Measurements from ENCODE around the gene PAPSS2.
"Not testable (repeated sequence)": the region's sequence is repeated elsewhere in the genome, so short reads cannot be mapped to it uniquely, and the experiment has no call there.

The PAPSS2 gene

DNA sequence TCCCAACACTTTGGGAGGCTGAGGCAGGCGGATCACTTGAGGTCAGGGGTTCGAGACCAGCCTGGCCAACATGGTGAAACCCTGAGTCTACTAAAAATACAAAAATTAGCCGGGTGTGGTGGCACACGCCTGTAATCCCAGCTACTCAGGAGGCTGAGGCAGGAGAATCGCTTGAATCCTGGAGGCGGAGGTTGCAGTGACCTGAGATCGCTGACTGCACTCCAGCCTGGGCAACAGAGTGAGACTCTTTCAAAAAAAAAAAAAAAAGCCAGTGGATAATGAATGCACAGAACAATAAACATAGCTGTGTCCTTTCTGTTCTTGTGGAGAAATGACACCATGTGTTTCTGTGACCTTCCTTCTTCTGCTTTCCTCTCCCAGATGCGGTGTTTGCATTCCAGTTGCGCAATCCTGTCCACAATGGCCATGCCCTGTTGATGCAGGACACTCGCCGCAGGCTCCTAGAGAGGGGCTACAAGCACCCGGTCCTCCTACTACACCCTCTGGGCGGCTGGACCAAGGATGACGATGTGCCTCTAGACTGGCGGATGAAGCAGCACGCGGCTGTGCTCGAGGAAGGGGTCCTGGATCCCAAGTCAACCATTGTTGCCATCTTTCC is 83.4 kb downstream of the PAPSS2 start:
- in situ Hi-C loops (cut with MboI; ENCODE audit: low sequenced_read_pairs), result not testable (repeated sequence)

DNA sequence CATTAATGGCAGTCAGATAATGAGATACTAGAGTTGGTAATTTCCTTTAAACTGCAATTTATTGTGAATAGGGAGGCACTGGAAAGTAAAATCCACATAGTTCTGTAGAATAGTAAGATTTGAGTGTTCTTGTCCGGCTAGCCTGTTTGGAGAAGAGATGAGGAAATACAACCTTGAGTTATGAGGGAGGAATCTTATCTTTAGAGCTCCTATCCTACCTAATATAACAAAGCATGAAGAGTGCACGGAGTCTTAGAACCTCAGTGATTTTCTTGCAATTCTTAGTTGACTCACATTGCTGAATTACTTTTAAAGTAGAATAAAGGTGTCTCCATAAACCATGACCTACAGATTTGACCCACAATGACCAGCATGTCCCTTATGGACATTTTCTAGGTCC is 84.9 kb downstream of the PAPSS2 start:
- in situ Hi-C loops (cut with MboI; ENCODE audit: low sequenced_read_pairs), result no loop called here

GRCh38 chr10:87746911-87747310 is 87.2 kb downstream of the PAPSS2 start:
- in situ Hi-C loops (cut with MboI; ENCODE audit: low sequenced_read_pairs), result no loop called here

DNA sequence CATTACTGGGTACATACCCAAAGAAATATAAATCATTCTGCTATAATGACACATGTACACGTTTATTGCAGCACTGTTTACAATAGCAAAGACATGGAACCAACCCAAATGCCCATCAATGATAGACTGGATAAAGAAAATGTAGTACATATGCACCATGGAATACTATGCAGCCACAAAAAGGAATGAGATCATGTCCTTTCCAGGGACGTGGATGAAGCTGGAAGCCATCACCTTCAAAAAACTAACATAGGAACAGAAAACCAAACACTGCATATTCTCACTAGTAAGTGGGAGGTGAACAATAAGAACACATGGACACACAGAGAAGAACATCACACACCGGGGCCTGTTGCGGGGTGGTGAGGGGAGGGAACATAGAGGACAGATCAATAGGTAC is 88.6 kb downstream of the PAPSS2 start:
- in situ Hi-C loops (cut with MboI; ENCODE audit: low sequenced_read_pairs), result not testable (repeated sequence)

- in situ Hi-C loops (cut with MboI; ENCODE audit: low sequenced_read_pairs), result no loop called here
Measured at GRCh38 chr10:87750001-87750671, 90.5 kb downstream of the PAPSS2 start.

DNA sequence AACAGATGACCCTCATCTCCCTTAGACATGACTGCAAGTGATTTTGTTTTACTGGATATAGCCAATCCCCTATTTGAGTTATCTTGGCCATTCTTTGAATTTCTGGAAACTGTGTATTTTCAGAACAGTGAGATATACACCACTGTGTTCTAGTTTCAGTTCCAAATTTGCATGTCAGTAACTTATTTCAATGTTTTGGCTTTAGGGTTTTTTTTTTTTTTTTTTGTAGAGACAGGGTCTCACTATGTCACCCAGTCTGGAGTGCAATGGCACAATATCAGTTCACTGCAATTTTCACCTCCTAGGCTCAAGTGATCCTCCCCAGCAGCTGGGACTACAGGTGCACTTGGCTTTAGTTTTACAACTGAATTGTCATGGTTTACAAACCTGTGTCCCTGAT is 91.1 kb downstream of the PAPSS2 start:
- in situ Hi-C loops (cut with MboI; ENCODE audit: low sequenced_read_pairs), result no loop called here

DNA sequence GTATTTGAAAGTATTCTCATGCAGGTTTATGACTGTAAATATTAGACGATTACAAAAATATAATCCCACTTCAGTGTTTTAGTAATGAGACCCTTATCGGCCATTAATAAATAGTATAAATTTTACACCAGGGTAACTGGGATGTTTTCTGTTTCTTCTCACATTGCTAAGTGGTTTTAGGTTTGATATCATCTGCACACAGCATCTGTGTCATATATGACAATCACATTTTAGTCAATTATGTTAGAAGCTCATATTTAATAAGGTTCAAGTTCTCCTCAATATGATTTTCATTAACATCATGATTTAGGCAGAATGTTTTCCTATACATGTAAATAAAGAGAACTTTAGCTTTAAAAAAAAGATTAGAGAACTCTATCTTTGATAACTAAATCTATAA is 91.6 kb downstream of the PAPSS2 start:
- in situ Hi-C loops (cut with MboI; ENCODE audit: low sequenced_read_pairs), result no loop called here

GRCh38 chr10:87752566-87752965 is 92.9 kb downstream of the PAPSS2 start:
- in situ Hi-C loops (cut with MboI; ENCODE audit: low sequenced_read_pairs), result no loop called here

DNA sequence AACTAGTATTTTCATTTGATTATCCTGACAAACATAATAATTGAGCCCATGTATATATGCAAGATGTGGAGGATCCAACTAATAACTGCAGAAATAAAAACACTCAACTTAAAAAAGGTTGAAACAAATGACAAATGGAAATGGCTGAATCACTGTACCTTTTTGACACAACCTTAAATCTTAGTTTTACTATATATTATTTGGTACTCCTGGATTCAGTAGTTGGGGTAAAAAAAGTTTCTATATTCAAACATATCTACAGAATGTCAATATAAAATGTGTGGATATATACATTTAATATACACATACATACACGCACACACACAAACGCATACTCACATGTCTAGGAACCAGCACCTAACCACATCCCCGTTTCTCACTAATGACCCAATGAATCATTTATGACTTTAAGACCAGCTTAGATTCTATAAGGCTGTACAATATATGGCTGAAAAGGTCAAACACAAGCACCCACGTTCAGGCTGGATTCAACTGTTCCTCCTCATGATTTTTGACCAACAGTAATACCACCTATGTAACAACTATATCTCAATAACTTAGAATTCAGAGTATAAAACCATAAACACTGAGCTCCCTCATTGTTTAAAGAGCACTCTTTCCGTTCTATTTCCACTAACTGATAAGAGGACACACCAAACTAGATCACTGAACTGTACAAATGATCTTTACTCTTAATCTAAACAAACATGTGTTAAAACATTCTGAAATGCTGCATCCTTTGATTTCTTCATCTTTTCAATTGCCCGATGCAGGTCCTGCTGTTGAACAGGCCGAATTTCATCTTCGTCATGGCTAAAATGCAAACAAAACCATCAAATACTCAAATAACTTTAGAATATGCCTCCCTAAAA is 94.6 kb downstream of the PAPSS2 start:
- in situ Hi-C loops (cut with MboI; ENCODE audit: low sequenced_read_pairs), result no loop called here

- in situ Hi-C loops (cut with MboI; ENCODE audit: low sequenced_read_pairs), result no loop called here
Measured at GRCh38 chr10:87757685-87758084, 98.0 kb downstream of the PAPSS2 start.

GRCh38 chr10:87759551-87759950 is 99.9 kb downstream of the PAPSS2 start:
- in situ Hi-C loops (cut with MboI; ENCODE audit: low sequenced_read_pairs), result no loop called here

DNA sequence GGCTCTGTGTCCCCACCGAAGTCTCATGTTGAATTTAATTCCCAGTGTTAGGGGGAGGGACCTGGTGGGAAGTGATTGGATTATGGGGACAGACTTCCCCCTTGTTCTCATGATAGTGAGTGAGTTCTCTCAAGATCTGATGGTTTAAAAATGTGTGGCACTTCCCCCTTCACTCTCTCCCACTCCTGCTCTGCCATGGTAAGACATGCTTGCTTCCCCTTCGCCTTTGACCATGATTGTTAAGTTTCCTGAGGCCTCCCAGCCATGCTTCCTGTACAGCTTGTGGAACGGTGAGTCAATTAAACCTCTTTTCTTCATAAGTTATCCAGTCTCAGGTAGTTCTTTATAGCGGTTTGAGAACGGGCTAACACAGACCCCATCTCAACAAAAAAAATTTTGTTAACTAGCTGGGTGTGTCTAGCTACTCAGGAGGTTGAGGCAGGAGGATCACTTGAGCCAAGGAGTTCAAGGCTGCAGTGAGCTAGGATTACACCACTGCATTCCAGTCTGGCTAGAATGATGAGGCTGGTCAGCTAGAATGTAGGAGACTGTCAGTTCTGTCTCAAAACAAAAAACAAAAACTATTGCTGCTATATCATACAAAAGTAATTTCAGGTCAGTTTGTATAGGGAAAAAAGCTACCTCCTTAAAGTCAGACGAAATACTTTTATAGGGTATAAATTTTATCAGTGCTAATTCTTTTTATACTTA is 100.7 kb downstream of the PAPSS2 start:
- in situ Hi-C loops (cut with MboI; ENCODE audit: low sequenced_read_pairs), result no loop called here

DNA sequence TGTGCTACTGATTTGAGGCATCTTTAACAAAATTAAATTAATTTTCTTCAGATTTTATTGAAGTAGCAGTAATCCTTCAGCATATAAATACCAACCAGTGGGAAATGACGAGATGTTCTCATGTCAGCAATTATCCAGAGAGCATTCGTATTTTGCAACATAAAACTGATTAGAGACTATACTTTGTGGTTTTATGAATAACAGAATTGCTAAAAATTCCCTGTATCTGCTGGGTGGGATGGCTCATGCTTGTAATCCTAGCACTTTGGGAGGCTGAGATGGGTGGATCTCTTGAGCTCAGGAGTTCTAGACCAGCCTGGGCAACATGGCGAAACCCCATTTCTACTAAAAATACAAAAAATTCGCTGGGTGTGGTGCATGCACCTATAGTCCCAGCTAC is 101.5 kb downstream of the PAPSS2 start:
- in situ Hi-C loops (cut with MboI; ENCODE audit: low sequenced_read_pairs), result no loop called here

DNA sequence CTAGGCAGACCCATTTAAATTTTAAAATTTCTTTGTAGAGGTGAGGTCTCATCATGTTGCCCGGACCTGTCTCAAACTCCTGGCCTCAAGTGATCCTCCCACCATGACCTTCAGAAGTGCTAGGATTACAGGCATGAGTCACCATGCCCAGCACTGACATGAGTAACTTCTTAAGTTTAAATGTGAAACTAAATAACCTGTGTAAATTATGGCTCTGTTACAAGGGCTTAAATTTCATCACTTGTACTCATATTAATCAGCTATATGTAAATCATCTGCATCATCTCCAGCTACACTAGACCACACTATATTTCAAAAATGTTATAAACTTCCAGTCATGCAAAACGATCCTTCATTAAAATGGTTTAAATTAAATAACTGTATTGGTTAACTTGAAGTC is 102.2 kb downstream of the PAPSS2 start:
- in situ Hi-C loops (cut with MboI; ENCODE audit: low sequenced_read_pairs), result no loop called here

GRCh38 chr10:87763086-87763861 is 103.6 kb downstream of the PAPSS2 start:
- in situ Hi-C loops (cut with MboI; ENCODE audit: low sequenced_read_pairs), result no loop called here

- in situ Hi-C loops (cut with MboI; ENCODE audit: low sequenced_read_pairs), result no loop called here
Measured at GRCh38 chr10:87764072-87764934, 104.6 kb downstream of the PAPSS2 start.

GRCh38 chr10:87765666-87766376 is 106.1 kb downstream of the PAPSS2 start:
- in situ Hi-C loops (cut with MboI; ENCODE audit: low sequenced_read_pairs), result no loop called here

DNA sequence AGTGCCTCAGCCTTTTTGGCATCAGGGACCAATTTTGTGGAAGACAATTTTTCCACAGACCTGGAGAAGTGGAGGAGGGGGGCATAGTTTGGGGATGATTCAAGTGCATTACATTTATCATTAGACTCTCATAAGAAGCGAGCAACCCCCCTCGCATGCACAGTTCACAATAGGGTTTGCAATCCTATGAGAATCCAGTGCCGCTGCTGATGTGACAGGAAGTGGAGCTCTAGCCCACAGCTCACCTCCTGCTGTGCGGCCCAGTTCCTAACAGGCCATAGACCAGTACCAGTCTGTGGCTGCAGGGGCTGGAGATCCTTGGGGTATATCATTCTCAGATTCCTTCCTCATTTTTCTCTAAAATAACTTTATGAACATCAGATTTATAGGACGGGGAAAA is 107.6 kb downstream of the PAPSS2 start:
- in situ Hi-C loops (cut with MboI; ENCODE audit: low sequenced_read_pairs), result no loop called here

Data from hTERT RPE-1 (cell line).